ENCODE results near the gene MEG3. TPM values are rescaled to one million over a fixed set of nuclear protein-coding genes. Genes with fewer than 3 reads are reported as not detected.

Gene MEG3
- total RNA-seq, 1 experiment from 2014 or later: 338 TPM

DNA sequence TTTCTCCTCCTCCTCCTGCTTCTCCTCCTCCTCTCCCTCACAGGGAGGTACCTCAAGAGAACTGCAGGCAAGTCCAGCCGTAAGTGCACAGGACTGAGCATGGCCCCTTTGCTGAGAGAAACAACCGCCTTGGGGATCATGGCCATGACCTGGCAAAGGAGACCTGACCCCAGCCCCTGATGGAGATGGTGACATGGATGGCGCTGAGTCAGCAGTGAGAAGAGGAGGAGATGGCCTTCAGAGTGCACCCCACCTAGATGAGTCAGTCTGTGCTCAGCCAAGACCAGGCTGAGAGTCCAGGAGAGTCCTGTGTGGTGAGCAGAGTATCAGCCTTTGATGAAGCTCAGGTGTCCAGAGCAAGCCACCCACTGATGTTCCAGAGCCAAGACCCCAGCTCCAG lies 36.4 kb downstream of the MEG3 start (continued):
- TF ChIP-seq MYBL2 (CRISPR knock-in tag; IDR thresholded peaks at IDR 0.05): no peak

DNA sequence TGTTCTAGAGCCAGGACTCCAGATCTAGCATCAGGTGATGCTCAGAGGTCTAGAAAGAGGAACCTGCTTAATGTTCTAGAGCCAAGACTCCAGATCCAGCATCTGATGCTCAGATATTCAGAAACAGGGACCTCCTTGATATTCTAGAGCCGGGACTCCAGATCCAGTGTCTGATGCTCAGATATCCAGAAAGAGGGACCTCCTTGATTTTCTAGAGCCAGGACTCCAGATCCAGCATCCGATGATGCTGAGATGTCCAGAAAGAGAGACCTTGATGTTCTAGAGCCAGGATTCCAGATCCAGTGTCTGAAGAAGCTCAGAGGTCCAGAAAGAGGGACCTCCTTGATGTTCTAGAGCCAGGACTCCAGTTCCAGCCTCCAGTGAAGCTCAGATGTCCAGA lies 36.9 kb downstream of the MEG3 start:
- no peak for DNase-seq (ENCODE audit: low spot score)
- H3K27me3 Mint-ChIP-seq (ENCODE audit: low read depth): no peaks in the 10 kb centered on the region; the same call in 1 of the 2 replicates
- peaks cover 33% of the 10 kb centered on the region for H3K36me3 Mint-ChIP-seq
- H3K27ac Mint-ChIP-seq: no peak overlapping the region
- TF ChIP-seq, protein P1, sequence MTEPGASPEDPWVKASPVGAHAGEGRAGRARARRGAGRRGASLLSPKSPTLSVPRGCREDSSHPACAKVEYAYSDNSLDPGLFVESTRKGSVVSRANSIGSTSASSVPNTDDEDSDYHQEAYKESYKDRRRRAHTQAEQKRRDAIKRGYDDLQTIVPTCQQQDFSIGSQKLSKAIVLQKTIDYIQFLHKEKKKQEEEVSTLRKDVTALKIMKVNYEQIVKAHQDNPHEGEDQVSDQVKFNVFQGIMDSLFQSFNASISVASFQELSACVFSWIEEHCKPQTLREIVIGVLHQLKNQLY (CRISPR knock-in tag; IDR thresholded peaks at IDR 0.05): no peak
- no peak for TF ChIP-seq NFE2L1 (CRISPR knock-in tag; IDR thresholded peaks at IDR 0.05)
- peaks cover 9% of the 10 kb centered on the region for H3K9me3 Mint-ChIP-seq
- no peak overlapping the region for H3K4me3 Mint-ChIP-seq
- ATAC-seq: no peak
- no peaks in the 10 kb centered on the region for H3K4me1 Mint-ChIP-seq
- ChIA-PET CTCF (interaction anchor here (2.6 kb wide), 1 partner anchor 12 kb away, joined by 8 read pairs; no protein-coding TSS in a partner anchor), POLR2A (no interaction called here)

DNA sequence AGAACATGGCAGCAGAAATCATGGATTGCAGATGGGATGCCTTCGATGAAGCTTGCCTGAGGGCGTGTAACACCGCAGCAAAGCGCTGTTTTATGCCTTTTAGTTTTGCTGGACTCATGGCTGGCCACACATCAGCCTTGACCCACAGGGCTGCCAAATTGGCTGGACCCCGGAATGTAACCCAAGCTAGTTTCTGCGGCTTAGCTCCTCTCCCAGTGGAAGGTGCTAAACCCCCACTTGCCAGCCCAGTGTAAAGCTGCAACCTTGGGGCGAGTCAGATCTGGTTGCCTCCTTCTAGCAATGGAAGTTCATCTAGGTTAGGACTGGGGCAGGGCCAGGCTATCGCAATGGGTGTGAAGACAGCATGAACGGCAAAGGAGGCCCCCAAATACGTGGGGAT lies 38.3 kb downstream of the MEG3 start:
- H3K27ac Mint-ChIP-seq: no peak overlapping the region
- no peaks in the 10 kb centered on the region for H3K4me1 Mint-ChIP-seq
- CTCF ChIA-PET: interaction anchor here (2.6 kb wide), 1 partner anchor 13 kb away, joined by 8 read pairs; no protein-coding TSS in a partner anchor
- peaks cover 9% of the 10 kb centered on the region for H3K9me3 Mint-ChIP-seq
- POLR2A ChIA-PET: interaction anchor here (0.5 kb wide), 1 partner anchor 15 kb away, joined by 4 read pairs; no protein-coding TSS in a partner anchor
- peaks cover 36% of the 10 kb centered on the region for H3K36me3 Mint-ChIP-seq
- TF ChIP-seq OVOL2 (CRISPR knock-in tag; IDR thresholded peaks at IDR 0.05; ENCODE audit: borderline replicate concordance) (no peak), NFYB (CRISPR knock-in tag; conservative IDR thresholded peaks at IDR 0.05; ENCODE audit: low read depth) (no peak), ZBTB21 (CRISPR knock-in tag; IDR thresholded peaks at IDR 0.05; ENCODE audit: borderline replicate concordance) (no peak), ESRRA (CRISPR knock-in tag; IDR thresholded peaks at IDR 0.05; ENCODE audit: borderline replicate concordance) (no peak), TEAD1 (CRISPR knock-in tag; IDR thresholded peaks at IDR 0.05) (no peak), FOXJ3 (CRISPR knock-in tag; IDR thresholded peaks at IDR 0.05; ENCODE audit: borderline replicate concordance) (no peak), ZNF396 (CRISPR knock-in tag; IDR thresholded peaks at IDR 0.05; ENCODE audit: borderline replicate concordance) (no peak)
- TF ChIP-seq, protein P2, sequence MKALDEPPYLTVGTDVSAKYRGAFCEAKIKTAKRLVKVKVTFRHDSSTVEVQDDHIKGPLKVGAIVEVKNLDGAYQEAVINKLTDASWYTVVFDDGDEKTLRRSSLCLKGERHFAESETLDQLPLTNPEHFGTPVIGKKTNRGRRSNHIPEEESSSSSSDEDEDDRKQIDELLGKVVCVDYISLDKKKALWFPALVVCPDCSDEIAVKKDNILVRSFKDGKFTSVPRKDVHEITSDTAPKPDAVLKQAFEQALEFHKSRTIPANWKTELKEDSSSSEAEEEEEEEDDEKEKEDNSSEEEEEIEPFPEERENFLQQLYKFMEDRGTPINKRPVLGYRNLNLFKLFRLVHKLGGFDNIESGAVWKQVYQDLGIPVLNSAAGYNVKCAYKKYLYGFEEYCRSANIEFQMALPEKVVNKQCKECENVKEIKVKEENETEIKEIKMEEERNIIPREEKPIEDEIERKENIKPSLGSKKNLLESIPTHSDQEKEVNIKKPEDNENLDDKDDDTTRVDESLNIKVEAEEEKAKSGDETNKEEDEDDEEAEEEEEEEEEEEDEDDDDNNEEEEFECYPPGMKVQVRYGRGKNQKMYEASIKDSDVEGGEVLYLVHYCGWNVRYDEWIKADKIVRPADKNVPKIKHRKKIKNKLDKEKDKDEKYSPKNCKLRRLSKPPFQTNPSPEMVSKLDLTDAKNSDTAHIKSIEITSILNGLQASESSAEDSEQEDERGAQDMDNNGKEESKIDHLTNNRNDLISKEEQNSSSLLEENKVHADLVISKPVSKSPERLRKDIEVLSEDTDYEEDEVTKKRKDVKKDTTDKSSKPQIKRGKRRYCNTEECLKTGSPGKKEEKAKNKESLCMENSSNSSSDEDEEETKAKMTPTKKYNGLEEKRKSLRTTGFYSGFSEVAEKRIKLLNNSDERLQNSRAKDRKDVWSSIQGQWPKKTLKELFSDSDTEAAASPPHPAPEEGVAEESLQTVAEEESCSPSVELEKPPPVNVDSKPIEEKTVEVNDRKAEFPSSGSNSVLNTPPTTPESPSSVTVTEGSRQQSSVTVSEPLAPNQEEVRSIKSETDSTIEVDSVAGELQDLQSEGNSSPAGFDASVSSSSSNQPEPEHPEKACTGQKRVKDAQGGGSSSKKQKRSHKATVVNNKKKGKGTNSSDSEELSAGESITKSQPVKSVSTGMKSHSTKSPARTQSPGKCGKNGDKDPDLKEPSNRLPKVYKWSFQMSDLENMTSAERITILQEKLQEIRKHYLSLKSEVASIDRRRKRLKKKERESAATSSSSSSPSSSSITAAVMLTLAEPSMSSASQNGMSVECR (CRISPR knock-in tag; IDR thresholded peaks at IDR 0.05; ENCODE audit: borderline replicate concordance): no peak
- TF ChIP-seq, protein P3, sequence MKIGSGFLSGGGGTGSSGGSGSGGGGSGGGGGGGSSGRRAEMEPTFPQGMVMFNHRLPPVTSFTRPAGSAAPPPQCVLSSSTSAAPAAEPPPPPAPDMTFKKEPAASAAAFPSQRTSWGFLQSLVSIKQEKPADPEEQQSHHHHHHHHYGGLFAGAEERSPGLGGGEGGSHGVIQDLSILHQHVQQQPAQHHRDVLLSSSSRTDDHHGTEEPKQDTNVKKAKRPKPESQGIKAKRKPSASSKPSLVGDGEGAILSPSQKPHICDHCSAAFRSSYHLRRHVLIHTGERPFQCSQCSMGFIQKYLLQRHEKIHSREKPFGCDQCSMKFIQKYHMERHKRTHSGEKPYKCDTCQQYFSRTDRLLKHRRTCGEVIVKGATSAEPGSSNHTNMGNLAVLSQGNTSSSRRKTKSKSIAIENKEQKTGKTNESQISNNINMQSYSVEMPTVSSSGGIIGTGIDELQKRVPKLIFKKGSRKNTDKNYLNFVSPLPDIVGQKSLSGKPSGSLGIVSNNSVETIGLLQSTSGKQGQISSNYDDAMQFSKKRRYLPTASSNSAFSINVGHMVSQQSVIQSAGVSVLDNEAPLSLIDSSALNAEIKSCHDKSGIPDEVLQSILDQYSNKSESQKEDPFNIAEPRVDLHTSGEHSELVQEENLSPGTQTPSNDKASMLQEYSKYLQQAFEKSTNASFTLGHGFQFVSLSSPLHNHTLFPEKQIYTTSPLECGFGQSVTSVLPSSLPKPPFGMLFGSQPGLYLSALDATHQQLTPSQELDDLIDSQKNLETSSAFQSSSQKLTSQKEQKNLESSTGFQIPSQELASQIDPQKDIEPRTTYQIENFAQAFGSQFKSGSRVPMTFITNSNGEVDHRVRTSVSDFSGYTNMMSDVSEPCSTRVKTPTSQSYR (CRISPR knock-in tag; IDR thresholded peaks at IDR 0.05): no peak
- TF ChIP-seq, protein P4, sequence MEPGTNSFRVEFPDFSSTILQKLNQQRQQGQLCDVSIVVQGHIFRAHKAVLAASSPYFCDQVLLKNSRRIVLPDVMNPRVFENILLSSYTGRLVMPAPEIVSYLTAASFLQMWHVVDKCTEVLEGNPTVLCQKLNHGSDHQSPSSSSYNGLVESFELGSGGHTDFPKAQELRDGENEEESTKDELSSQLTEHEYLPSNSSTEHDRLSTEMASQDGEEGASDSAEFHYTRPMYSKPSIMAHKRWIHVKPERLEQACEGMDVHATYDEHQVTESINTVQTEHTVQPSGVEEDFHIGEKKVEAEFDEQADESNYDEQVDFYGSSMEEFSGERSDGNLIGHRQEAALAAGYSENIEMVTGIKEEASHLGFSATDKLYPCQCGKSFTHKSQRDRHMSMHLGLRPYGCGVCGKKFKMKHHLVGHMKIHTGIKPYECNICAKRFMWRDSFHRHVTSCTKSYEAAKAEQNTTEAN (CRISPR knock-in tag; IDR thresholded peaks at IDR 0.05): no peak
- TF ChIP-seq, protein P5, sequence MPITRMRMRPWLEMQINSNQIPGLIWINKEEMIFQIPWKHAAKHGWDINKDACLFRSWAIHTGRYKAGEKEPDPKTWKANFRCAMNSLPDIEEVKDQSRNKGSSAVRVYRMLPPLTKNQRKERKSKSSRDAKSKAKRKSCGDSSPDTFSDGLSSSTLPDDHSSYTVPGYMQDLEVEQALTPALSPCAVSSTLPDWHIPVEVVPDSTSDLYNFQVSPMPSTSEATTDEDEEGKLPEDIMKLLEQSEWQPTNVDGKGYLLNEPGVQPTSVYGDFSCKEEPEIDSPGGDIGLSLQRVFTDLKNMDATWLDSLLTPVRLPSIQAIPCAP (CRISPR knock-in tag; IDR thresholded peaks at IDR 0.05): no peak
- TF ChIP-seq, protein P6, sequence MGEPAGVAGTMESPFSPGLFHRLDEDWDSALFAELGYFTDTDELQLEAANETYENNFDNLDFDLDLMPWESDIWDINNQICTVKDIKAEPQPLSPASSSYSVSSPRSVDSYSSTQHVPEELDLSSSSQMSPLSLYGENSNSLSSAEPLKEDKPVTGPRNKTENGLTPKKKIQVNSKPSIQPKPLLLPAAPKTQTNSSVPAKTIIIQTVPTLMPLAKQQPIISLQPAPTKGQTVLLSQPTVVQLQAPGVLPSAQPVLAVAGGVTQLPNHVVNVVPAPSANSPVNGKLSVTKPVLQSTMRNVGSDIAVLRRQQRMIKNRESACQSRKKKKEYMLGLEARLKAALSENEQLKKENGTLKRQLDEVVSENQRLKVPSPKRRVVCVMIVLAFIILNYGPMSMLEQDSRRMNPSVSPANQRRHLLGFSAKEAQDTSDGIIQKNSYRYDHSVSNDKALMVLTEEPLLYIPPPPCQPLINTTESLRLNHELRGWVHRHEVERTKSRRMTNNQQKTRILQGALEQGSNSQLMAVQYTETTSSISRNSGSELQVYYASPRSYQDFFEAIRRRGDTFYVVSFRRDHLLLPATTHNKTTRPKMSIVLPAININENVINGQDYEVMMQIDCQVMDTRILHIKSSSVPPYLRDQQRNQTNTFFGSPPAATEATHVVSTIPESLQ (CRISPR knock-in tag; IDR thresholded peaks at IDR 0.05): no peak
- TF ChIP-seq, protein P7, sequence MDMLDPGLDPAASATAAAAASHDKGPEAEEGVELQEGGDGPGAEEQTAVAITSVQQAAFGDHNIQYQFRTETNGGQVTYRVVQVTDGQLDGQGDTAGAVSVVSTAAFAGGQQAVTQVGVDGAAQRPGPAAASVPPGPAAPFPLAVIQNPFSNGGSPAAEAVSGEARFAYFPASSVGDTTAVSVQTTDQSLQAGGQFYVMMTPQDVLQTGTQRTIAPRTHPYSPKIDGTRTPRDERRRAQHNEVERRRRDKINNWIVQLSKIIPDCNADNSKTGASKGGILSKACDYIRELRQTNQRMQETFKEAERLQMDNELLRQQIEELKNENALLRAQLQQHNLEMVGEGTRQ (CRISPR knock-in tag; IDR thresholded peaks at IDR 0.05): no peak
- TF ChIP-seq, protein P8, sequence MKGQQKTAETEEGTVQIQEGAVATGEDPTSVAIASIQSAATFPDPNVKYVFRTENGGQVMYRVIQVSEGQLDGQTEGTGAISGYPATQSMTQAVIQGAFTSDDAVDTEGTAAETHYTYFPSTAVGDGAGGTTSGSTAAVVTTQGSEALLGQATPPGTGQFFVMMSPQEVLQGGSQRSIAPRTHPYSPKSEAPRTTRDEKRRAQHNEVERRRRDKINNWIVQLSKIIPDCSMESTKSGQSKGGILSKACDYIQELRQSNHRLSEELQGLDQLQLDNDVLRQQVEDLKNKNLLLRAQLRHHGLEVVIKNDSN (CRISPR knock-in tag; IDR thresholded peaks at IDR 0.05): no peak
- ATAC-seq (no peak), DNase-seq (ENCODE audit: low spot score) (no peak)
- H3K4me3 Mint-ChIP-seq: no peak overlapping the region
- no peaks in the 10 kb centered on the region; the same call in 1 of the 2 replicates for H3K27me3 Mint-ChIP-seq (ENCODE audit: low read depth)
